HG03095 (cell line): ENCODE results near the gene SELENOF.

Source experiments
- ATAC-seq: cut with Tn5 transposase; IDR thresholded peaks from one replicate; pipeline ENCODE4 v1.9.1; 2021; ENCODE audit warnings: moderate library complexity; ENCODE audit not compliant: unreplicated experiment

Gene SELENOF

GRCh38 chr1:86913896-86914600 lies at the start of gene SELENOF:
Gene SELENOF, minus strand, starts transcription at chr1:86914126. Its CDS starts 15 bp downstream, at chr1:86914111.
- peak; percentile 82 for ATAC-seq

GRCh38 chr1:86960548-86960947 lies 46.6 kb upstream of the SELENOF start:
- no peak for ATAC-seq

GRCh38 chr1:86957221-86957620 lies 43.3 kb upstream of the SELENOF start:
- no peak for ATAC-seq

DNA sequence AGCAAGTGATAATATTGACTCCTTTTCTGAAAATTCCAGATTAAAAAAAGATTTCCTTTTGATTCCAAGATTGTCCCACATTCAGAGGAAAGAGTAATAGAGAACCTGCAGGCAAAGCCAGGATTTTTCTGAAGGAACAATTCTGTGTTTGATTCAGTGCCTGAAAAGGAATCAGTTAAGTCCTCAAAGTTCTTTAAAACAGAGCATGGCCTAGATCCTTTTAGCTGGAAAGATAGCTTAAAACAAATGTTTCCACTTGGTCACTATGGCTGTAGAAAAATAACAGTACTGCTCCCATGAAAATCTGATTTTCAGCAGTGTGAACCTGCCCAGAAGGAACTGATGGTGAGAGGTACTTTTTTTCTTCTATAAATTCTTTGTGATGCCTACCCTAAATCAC lies 42.3 kb upstream of the SELENOF start:
- no peak for ATAC-seq

- ATAC-seq = no peak
Observed at GRCh38 chr1:86955678-86956077, 41.8 kb upstream of the SELENOF start.

- ATAC-seq = no peak
Observed at GRCh38 chr1:86953167-86953566, 39.2 kb upstream of the SELENOF start.

DNA sequence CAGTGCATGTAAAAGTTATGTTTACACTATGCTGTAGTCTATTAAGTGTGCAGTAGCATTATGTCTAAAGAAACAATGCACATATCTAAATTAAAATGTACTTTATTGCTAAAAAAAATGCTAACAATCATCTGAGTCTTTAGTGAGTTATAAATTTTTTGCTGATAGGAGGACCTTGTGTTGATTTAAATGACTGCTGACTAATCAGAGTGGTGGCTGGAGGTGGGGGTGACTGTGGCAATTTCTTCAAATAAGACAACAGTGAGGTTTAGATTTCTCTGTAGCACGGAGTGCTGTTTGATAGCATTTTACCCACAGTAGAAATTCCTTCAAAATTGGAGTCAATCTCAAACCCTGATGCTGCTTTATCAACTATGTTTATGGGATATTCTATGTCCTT lies 37.5 kb upstream of the SELENOF start:
- ATAC-seq = no peak

GRCh38 chr1:86950712-86951419 lies 36.9 kb upstream of the SELENOF start:
- ATAC-seq = no peak

- ATAC-seq = no peak
Observed at GRCh38 chr1:86948212-86948611, 34.3 kb upstream of the SELENOF start.

DNA sequence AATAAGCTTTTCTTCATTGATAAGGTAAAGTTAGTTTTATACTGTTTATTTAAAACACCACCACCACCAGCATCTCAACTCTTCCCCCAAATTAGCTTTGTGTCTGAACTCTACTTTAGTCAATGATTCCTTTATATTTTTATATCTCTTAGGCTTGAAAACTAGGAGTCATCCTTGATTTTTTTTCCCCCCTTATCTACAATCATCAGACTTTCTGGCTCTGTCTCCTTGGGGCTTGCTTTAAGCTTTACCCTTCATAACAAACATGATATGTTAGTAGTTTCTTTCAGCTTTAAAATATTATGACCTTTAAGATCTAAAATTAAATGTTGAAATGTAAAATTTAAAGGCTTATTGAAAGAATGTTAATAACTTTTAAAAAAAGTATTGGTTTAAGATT lies 28.8 kb upstream of the SELENOF start:
- no peak for ATAC-seq

- no peak for ATAC-seq
Observed at GRCh38 chr1:86942042-86942441, 28.1 kb upstream of the SELENOF start.

DNA sequence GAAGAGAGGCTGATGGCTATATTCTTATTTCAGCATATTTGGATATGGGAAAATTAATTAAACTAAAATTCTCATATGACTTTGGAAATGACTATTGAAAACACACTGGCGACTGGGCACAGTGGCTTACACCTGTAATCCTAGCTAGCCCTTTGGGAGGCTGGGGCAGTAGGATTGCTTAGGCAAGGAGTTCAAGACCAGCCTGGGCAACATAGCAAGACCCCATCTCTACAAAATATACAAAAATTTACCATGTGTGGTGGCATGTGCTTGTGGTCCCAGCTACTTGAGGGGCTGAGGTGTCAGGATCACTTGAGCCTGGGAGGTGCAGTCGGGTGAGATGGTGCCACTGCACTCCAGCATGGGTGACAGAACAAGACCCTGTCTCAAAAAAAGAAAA lies 26.7 kb upstream of the SELENOF start:
- ATAC-seq = no peak

DNA sequence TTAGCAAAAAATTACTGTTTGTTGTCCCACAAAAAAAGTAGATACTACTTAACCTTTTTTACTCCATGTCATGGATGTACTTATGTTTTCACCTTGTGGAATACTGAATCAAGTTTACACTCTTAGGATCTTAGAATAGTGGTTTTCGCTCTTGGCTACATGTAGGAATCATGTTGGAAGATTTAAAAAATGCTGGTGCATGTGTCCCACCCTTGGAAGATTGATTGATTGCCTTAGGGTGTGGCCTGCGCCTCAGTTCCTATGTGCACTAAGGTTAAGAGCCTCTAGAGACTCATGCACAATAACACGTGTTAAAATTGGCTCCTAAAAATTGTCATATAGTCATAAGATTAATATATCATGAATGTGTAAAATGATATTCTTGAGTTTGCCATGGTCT lies 25.5 kb upstream of the SELENOF start:
- ATAC-seq = no peak

DNA sequence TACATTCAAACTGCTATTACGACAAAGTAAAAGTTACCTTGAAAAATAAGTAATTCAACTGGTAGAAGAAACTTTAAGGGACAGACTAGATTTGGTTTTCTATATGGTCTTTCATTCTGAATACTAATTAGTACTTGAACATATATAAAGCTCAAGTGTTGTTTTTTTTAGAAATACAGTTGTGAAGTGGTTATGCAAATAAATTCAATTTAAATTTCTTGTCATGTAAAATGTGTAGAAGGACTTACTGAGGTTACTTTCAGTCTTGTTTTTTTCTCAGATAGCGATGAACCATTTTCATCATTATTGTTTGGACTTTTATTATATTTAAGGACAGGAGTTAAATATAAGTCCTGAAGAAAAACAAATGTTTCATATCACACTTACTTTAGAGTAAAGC lies 24.9 kb upstream of the SELENOF start:
- ATAC-seq = no peak

GRCh38 chr1:86938450-86938849 lies 24.5 kb upstream of the SELENOF start:
- no peak for ATAC-seq

DNA sequence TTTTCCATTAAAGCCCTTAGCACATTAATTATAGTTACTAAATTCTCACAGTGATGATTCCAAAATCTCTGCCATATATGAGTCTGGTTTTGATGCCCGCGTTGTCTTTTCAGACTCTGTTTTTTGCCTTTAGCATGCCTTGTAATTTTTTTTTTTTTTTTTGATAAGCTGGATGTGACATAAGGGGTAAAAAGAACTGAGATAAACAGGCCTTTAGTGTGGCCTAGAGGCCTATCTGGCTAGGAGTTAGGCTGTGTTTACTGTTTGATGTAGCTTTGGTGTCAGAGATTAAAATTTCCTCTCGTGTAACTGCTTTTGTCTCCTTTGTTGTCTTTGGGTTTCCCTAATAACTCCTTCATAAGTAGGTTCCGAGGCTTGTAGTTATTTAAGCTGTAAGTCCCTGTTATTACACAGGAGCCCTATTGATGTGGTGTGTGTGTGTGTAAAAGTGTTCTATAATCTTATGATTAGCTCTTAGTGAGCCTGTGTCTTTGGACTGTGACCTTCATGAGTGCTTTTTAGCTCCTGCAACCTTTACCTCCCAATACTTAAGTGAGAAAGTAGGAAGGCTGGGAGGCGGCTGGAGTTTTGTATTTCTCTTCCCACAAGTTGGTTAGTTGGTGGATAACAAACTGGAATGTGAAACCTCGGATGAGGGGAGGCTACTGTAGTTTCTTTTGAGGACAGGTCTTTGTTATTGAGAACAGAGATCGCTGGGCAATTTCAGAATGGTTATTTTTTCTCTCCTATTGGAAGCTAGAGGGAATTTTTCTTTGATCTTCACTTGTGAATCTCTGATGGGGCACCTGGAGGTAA lies 19.8 kb upstream of the SELENOF start:
- ATAC-seq = no peak

GRCh38 chr1:86933051-86933450 lies 19.1 kb upstream of the SELENOF start:
- no peak for ATAC-seq

- ATAC-seq = no peak
Observed at GRCh38 chr1:86928819-86929218, 14.9 kb upstream of the SELENOF start.

DNA sequence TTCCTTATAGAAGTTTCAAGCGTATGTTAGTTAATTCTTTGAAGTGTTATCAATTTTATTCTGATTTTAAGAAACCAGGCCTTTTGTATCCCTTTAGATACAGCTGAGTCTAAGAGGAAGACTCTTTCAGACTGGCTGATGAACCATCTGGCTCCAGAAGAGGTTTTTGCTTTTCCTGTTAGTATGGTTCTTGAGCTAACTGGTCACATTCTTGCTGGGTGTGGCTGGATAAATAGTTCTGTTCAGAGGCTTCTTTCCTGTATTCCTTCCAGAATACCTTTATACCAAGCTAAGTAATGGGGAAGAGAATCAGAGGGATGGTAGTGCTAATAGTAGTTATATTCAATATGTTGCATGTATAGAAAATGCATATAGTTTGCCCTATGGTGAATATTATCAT lies 13.0 kb upstream of the SELENOF start:
- ATAC-seq = no peak

- ATAC-seq = no peak
Observed at GRCh38 chr1:86925742-86926141, 11.8 kb upstream of the SELENOF start.

DNA sequence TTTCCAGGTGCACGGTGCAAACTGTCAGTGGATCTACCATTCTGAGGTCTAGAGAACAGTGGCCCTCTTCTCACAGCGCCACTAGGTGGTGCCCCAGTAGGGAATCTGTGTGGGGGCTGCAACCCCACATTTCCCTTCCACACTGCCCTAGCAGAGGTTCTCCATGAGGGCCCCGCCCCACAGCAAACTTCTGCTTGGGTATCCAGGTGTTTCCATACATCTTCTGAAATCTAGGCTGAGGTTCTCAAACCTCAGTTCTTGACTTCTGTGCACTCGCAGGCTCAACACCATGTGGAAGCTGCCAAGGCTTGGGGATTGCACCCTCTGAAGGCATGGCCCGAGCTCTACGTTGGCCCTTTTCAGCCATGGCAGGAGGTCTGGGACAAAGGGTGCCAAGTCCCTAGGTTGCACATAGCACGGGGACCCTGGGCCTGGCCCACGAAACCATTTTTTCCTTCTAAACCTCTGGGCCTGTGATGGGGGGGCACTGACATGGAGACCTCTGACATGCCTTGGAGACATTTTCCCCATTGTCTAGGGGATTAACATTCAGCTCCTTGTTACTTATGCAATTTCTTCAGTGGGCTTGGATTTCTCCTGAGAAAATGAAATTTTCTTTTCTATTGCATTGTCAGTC lies 10.5 kb upstream of the SELENOF start:
- ATAC-seq = no peak
